ENCODE data around the gene ANXA6. TPM values are rescaled to one million over a fixed set of nuclear protein-coding genes. Genes with fewer than 3 reads are reported as not detected.

ANXA6 gene
- total RNA-seq, 2 donors from 2014 or later, result 20.3 to 46.8 TPM

- intact Hi-C loops (cut with DNase I, micrococcal nuclease), result no loop called here
- peak in 1 of 2 donors; percentile 29 for DNase-seq
- ATAC-seq, result peak; percentile 17
These were observed 815 bp downstream of the ANXA6 start for GRCh38 chr5:151156507-151157420.

GRCh38 chr5:151155775-151156506 is 1.6 kb downstream of the ANXA6 start:
- ATAC-seq (no peak), DNase-seq (peak; percentile 28 to 36)
- intact Hi-C loops (cut with DNase I, micrococcal nuclease), result no loop called here

GRCh38 chr5:151154931-151155774 is 2.4 kb downstream of the ANXA6 start:
- DNase-seq, result peak in 1 of 2 donors; percentile 24
- intact Hi-C loops (cut with DNase I, micrococcal nuclease), result no loop called here
- no peak for ATAC-seq

GRCh38 chr5:151153766-151154272 is 3.8 kb downstream of the ANXA6 start:
- ATAC-seq (no peak), DNase-seq (no peak)
- intact Hi-C loops (cut with DNase I, micrococcal nuclease), result no loop called here

GRCh38 chr5:151153300-151153699 is 4.3 kb downstream of the ANXA6 start:
- no peak for ATAC-seq
- no peak for DNase-seq
- intact Hi-C loops (cut with DNase I, micrococcal nuclease), result no loop called here

- no peak for DNase-seq
- no peak for ATAC-seq
These were observed 5.8 kb downstream of the ANXA6 start for GRCh38 chr5:151151793-151152192.

GRCh38 chr5:151151263-151151660 is 6.3 kb downstream of the ANXA6 start:
- no peak for ATAC-seq
- no peak for DNase-seq

More at GRCh38 chr5:151151793-151152192, 5.8 kb downstream of the ANXA6 start:
- intact Hi-C loops (cut with DNase I, micrococcal nuclease), result no loop called here

GRCh38 chr5:151150471-151151262 is 6.9 kb downstream of the ANXA6 start:
- DNase-seq, result peak; percentile 54 to 58
- peak; percentile 46 for ATAC-seq
- intact Hi-C loops (cut with DNase I, micrococcal nuclease), result no loop called here

More at GRCh38 chr5:151151263-151151660, 6.3 kb downstream of the ANXA6 start:
- intact Hi-C loops (cut with DNase I, micrococcal nuclease), result no loop called here

- intact Hi-C loops (cut with DNase I, micrococcal nuclease), result no loop called here
- DNase-seq (no peak), ATAC-seq (no peak)
These were observed 9.0 kb downstream of the ANXA6 start for GRCh38 chr5:151148583-151148982.

GRCh38 chr5:151147033-151147432 is 10.5 kb downstream of the ANXA6 start:
- ATAC-seq, result no peak
- intact Hi-C loops (cut with DNase I, micrococcal nuclease), result no loop called here
- no peak for DNase-seq

GRCh38 chr5:151146061-151146460 is 11.5 kb downstream of the ANXA6 start:
- ATAC-seq (no peak), DNase-seq (no peak)
- intact Hi-C loops (cut with DNase I, micrococcal nuclease), result no loop called here

GRCh38 chr5:151144922-151145321 is 12.7 kb downstream of the ANXA6 start:
- intact Hi-C loops (cut with DNase I, micrococcal nuclease), result no loop called here
- ATAC-seq (no peak), DNase-seq (no peak)

- intact Hi-C loops (cut with DNase I, micrococcal nuclease), result no loop called here
- DNase-seq (no peak), ATAC-seq (no peak)
These were observed 13.3 kb downstream of the ANXA6 start for GRCh38 chr5:151144275-151144674.

GRCh38 chr5:151143645-151144044 is 13.9 kb downstream of the ANXA6 start:
- intact Hi-C loops (cut with DNase I, micrococcal nuclease), result no loop called here
- ATAC-seq (no peak), DNase-seq (no peak)

GRCh38 chr5:151142933-151143332 is 14.6 kb downstream of the ANXA6 start:
- intact Hi-C loops (cut with DNase I, micrococcal nuclease), result no loop called here
- DNase-seq, result no peak
- ATAC-seq, result no peak

GRCh38 chr5:151141535-151141934 is 16.0 kb downstream of the ANXA6 start:
- ATAC-seq, result peak; percentile 32
- peak; percentile 38 to 59 for DNase-seq

GRCh38 chr5:151140686-151141459 is 16.7 kb downstream of the ANXA6 start:
- ATAC-seq, result no peak
- no peak for DNase-seq
- intact Hi-C loops (cut with DNase I, micrococcal nuclease), result no loop called here

More at GRCh38 chr5:151141535-151141934, 16.0 kb downstream of the ANXA6 start:
- intact Hi-C loops (cut with DNase I, micrococcal nuclease), result no loop called here

Data from left colon (tissue), 2 donors.